NT2/D1 (cell line): ENCODE measurements around the gene GFOD1.

Experiments used
- SUZ12 ChIP-seq: IDR thresholded peaks from 2 replicates; pipeline ENCODE4 v1.6.1; 2011; ENCODE audit not compliant: insufficient read length, insufficient read depth; ENCODE audit errors: extremely low read depth
- ZNF274 ChIP-seq: IDR thresholded peaks from 2 replicates; pipeline ENCODE4 v1.6.1; 2011; ENCODE audit warnings: mild to moderate bottlenecking, low read depth, low read length

DNA sequence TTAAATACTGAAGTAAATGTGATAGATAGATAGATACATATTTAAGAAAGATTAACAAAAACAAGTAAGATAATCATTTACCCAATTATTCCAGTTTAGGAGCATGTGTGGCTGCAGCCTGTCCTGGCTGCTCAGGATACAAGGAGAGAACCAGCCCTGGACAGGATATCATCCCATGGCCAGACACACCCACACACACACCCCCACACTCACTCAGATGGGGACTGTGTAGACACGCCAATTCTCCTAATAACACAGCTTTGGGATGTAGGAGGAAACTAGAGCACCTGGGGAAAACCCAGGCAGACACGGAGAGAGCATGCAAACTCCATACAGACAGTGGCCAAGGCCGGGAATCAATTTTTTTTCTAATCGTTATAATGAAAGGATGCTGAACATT lies 45.6 kb downstream of the GFOD1 start:
- TF ChIP-seq ZNF274 (no peak), SUZ12 (no peak)
